Stomach (tissue), 9 donors: Measurements from ENCODE around the gene MTHFR. TPM values are rescaled to one million over a fixed set of nuclear protein-coding genes. Genes with fewer than 3 reads are reported as not detected.

Experiments used
- DNase-seq, 2 donors: peaks; one replicate each; pipeline versions ENCODE4 v3.0.0 to v3.0.0-alpha.2; 2013 to 2019
- H3K27ac ChIP-seq, 5 donors: fragments of 200-600 bp in 4 of 5; sonication (generic) in 4 of 5; one replicate each; pipeline ENCODE4 v1.5.1; 2013 to 2019; ENCODE audit warnings: mild to moderate bottlenecking in 1 of 5, moderate library complexity in 1 of 5
- H3K27me3 ChIP-seq, 3 donors: fragments of 200-600 bp; sonication (generic); one replicate each; pipeline ENCODE4 v1.5.1; 2017 to 2019; ENCODE audit warnings: mixed run types in 1 of 3
- H3K36me3 ChIP-seq, 4 donors: fragments of 200-600 bp; sonication (generic); 1 replicate in 3 of 4; 2 replicates in 1 of 4; pipeline ENCODE4 v1.5.1; 2016 to 2019
- H3K4me1 ChIP-seq, 4 donors: fragments of 200-600 bp; sonication (generic); one replicate each; pipeline ENCODE4 v1.5.1; 2016 to 2019
- H3K4me3 ChIP-seq, 4 donors: fragments of 200-600 bp; sonication (generic) in 3 of 4; one replicate each; pipeline ENCODE4 v1.5.1; 2016 to 2019; ENCODE audit warnings: mild to moderate bottlenecking in 1 of 4
- H3K9me3 ChIP-seq, 4 donors: fragments of 200-600 bp; sonication (generic); one replicate each; pipeline ENCODE4 v1.5.1; 2016 to 2019
- CTCF ChIP-seq, 7 experiments: fragments of 450-650 bp in 4 of 7; fragments of 200-600 bp in 3 of 7; sonication (generic) in 3 of 7; IDR thresholded peaks; one replicate each; pipeline ENCODE4 v1.5.1; 2016 to 2019; ENCODE audit warnings: antibody characterized with exemption in 7 of 7, control low read depth in 2 of 7, mild to moderate bottlenecking in 1 of 7
- EP300 ChIP-seq: sonication (generic); formaldehyde crosslinking; IDR thresholded peaks from one replicate; pipeline ENCODE4 v1.6.1; 2017; ENCODE audit warnings: antibody characterized with exemption
- POLR2A ChIP-seq, 4 donors: fragments of 450-650 bp; IDR thresholded peaks; one replicate each; pipeline ENCODE4 v1.6.1; 2016; ENCODE audit warnings: antibody characterized with exemption in 4 of 4, control low read depth in 2 of 4, mild to moderate bottlenecking in 1 of 4, moderate library complexity in 1 of 4
- POLR2AphosphoS5 ChIP-seq, 3 donors: sonication (generic); formaldehyde crosslinking; IDR thresholded peaks; one replicate each; pipeline ENCODE4 v1.6.1; 2016; ENCODE audit warnings: antibody characterized with exemption in 3 of 3
- WGBS, 5 donors: extraction: QIAGEN DNeasy Blood & Tissue Kit in 3 of 5; methylation state at CpG; one replicate each; pipeline versions ENCODE4 v1.1.5 to v1.1.7; 2013 to 2018; 5-methylcytosine and 5-hydroxymethylcytosine counted together
- intact Hi-C: fragments of 100-400 bp; cut with DNase I; formaldehyde crosslinking; loops from one replicate; pipeline ENCODE4 v1.15.1; 2023; ENCODE audit warnings: low total_unique reads
- polyA plus RNA-seq, 3 donors: library from polyadenylated mRNA; stranded (reverse); fragments of 200-250 nt; gene quantifications; one replicate each; pipeline ENCODE4 v1.2.3, GENCODE V29; 2013
- total RNA-seq, 5 donors: library from RNA; depleted of rRNA; stranded (reverse); fragments of >200 nt; gene quantifications; one replicate each; pipeline versions ENCODE4 v1.1.0 to v1.2.3, GENCODE V29; 2014 to 2016
- donor health status: healthy with polysubstance abuse.
- donor health status: Bipolar disorder and iron deficiency.
- donor health status: healthy.

MTHFR gene
- total and polyA plus RNA-seq, 8 donors = 5.3 to 171 (median 49.1) TPM

- WGBS, 5 donors = 2 to 11% (median 6%) methylated on average over 13 to 30 of the region's 30 CpGs
- Histone ChIP-seq H3K27me3 (no peaks in the 10 kb centered on the region), H3K27ac (peak overlapping the region in 3 of 5 donors; percentile 49 to 67 (median 57)), H3K9me3 (no peaks in the 10 kb centered on the region), H3K36me3 (peaks cover 0 to 9% (median 7%) of the 10 kb centered on the region in 4 donors), H3K4me1 (peaks cover 47 to 60% (median 57%) of the 10 kb centered on the region in 4 donors), H3K4me3 (peak overlapping the region; percentile 18 to 35 (median 24))
- peak; percentile 81 for DNase-seq
- intact Hi-C loops = no loop called here
- TF ChIP-seq POLR2A (IDR thresholded peaks at IDR 0.05) (no peak), CTCF (IDR thresholded peaks at IDR 0.05) (peak in 5 of 7 experiments; percentile 71 to 91 (median 75)), POLR2AphosphoS5 (IDR thresholded peaks at IDR 0.05) (peak in 2 of 3 donors; percentile 8 to 74)
Observed at GRCh38 chr1:11784993-11785769, 20.6 kb downstream of the MTHFR start.

GRCh38 chr1:11784256-11784992, 21.3 kb downstream of the MTHFR start:
- TF ChIP-seq CTCF (IDR thresholded peaks at IDR 0.05) (no peak), EP300 (no peak), POLR2A (IDR thresholded peaks at IDR 0.05) (no peak), POLR2AphosphoS5 (IDR thresholded peaks at IDR 0.05) (no peak)
- Histone ChIP-seq H3K27ac (peak overlapping the region in 3 of 5 donors; percentile 49 to 67 (median 57)), H3K4me1 (peaks cover 39 to 52% (median 49%) of the 10 kb centered on the region in 4 donors), H3K27me3 (no peaks in the 10 kb centered on the region), H3K36me3 (peaks cover 0 to 1% (median under 1%) of the 10 kb centered on the region in 4 donors), H3K4me3 (peak overlapping the region in 3 of 4 donors; percentile 22 to 35 (median 25)), H3K9me3 (no peaks in the 10 kb centered on the region)
- WGBS, 5 donors = 65 to 73% (median 69%) methylated on average over 9 to 21 of the region's 21 CpGs
- no peak for DNase-seq
- intact Hi-C loops = no loop called here

- TF ChIP-seq POLR2A (IDR thresholded peaks at IDR 0.05) (no peak), POLR2AphosphoS5 (IDR thresholded peaks at IDR 0.05) (no peak), EP300 (no peak), CTCF (IDR thresholded peaks at IDR 0.05) (no peak)
- 85 to 89% (median 87%) methylated on average over 6 of the region's 6 CpGs for WGBS, 5 donors
Observed at GRCh38 chr1:11783556-11783955, 22.2 kb downstream of the MTHFR start.

GRCh38 chr1:11782127-11782708, 23.5 kb downstream of the MTHFR start:
- Histone ChIP-seq H3K27ac (no peak overlapping the region), H3K9me3 (no peaks in the 10 kb centered on the region), H3K36me3 (no peaks in the 10 kb centered on the region), H3K4me3 (no peak overlapping the region), H3K4me1 (peaks cover 17 to 30% (median 27%) of the 10 kb centered on the region in 4 donors), H3K27me3 (no peaks in the 10 kb centered on the region)
- 73 to 84% (median 77%) methylated on average over 5 to 6 of the region's 6 CpGs for WGBS, 5 donors
- TF ChIP-seq EP300 = no peak
- TF ChIP-seq POLR2A (IDR thresholded peaks at IDR 0.05) = no peak
- no peak for TF ChIP-seq POLR2AphosphoS5 (IDR thresholded peaks at IDR 0.05)
- no peak for TF ChIP-seq CTCF (IDR thresholded peaks at IDR 0.05)
- intact Hi-C loops = no loop called here
- DNase-seq = no peak

More at GRCh38 chr1:11783556-11783955, 22.2 kb downstream of the MTHFR start:
- no peaks in the 10 kb centered on the region for H3K36me3 ChIP-seq
- H3K27ac ChIP-seq = no peak overlapping the region
- intact Hi-C loops = no loop called here
- no peak for DNase-seq
- no peaks in the 10 kb centered on the region for H3K27me3 ChIP-seq
- H3K9me3 ChIP-seq = no peaks in the 10 kb centered on the region
- H3K4me3 ChIP-seq = no peak overlapping the region
- H3K4me1 ChIP-seq = peaks cover 31 to 43% (median 40%) of the 10 kb centered on the region in 4 donors
